Middle frontal gyrus (tissue), 1 donor: ENCODE measurements around the gene MRPL28.
A peak's percentile ranks its signal among the peaks of the same experiment; 100 is the strongest.
"Not testable (repeated sequence)": the region's sequence is repeated elsewhere in the genome, so short reads cannot be mapped to it uniquely, and the experiment has no call there.

ENCODE experiments used
- DNase-seq: peaks from one replicate; pipeline ENCODE4 v3.0.0-alpha.2; 2015; ENCODE audit warnings: low spot score; ENCODE audit errors: extremely low spot score

The MRPL28 gene

DNA sequence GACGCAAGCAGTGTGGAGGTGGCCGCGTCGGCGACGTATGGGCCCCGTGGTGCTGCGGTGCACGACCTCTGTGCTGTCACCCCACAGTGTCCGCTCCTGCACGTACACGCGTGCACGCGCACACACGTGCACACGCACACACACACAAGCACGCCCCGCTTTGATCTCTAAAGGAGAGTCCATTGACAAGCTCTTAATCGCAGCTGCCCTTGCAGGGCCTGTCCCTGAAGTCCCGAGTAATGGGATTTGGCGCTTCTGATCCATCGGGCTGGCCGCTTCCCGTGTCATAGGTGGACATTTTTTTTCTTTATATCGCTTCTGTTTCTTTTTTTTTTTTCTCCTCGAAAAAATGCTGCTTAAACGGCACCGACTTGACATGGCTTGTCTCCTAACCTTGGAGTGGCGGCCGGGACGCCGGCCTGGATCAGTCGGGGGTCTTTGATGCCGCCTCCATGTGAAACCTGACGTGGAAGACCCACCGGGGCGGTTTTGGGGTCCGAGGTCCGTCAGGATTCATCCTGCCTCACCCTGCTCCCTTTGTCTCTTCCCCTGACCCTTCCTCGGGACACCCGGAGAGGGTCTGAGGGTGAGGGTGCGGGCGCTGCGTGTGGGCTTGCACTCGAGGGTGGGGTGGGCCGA, 9.5 kb downstream of the MRPL28 start:
- no peak for DNase-seq

DNA sequence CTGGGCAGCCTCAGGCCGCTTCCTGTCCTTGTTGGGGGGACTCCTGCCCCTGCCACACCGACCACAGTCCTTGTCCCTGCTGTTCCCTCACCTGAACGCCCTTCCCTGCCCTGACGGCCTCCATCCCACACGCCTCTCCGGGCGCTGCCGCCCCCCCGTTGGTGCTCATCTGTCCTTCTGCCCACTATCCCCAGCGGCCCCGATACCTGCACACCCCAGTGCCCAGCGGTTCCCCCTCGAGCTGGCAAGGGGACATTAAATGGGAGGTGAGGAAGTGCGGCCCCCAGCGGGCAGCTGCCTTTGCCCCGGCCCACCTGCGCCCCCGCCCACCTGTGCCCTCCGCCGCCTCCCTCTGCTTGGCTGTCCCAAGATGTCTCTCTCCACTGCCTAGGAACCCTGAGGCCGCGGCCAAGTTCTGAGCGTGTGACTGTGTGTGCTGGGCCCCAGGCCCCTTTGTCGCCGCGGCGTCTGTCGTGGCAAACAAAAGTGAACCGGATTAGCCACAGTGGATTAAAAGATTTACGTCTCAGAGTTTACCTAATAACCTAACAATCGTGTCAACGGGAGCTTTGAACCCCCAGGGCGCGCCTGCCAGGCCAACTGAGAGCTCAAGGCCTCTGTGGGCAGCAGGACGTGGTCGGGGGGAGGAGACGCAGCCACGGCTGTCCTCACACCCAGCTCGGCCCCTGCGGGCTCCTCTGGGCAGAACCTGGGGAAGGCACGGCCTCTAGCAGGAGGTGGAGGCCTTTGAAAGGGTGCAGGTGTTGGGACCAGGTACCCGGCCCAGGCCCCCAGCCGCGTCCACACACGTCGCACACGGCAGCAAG, 10.3 kb downstream of the MRPL28 start:
- no peak for DNase-seq

DNA sequence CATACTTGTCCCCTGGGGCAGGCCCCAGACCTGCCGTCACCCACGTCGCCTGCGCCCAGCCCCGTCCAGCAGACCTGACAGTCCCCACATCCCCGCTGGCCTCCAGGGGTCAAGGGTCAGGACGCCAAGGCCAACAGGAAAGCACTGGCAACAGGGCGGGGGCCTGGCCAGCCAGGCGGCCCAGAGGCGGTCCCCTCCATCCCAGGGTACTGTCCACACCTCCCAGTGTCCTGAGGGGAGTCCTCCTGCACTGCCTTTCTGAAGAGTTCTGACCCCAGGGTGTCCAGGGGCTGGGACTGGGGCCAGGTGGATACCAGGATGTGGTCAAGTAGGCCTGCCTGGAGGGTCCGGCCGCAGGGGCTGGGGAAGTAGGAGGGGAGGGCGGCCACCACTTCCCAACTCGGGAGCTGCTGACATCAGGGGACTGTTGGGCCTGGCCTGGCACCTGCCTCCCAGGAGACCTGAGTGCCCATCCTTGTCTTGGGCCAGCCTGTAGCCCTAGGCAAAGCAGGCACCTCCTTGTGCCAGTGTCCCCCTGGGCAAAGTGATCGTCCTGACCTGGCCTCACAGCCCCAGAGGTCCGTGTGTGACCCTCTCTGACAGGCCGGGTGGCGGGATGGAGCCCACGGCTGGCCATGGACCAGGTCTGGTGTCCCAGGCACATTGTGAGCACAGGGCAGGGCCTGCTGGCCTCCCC, 11.1 kb downstream of the MRPL28 start:
- no peak for DNase-seq

DNA sequence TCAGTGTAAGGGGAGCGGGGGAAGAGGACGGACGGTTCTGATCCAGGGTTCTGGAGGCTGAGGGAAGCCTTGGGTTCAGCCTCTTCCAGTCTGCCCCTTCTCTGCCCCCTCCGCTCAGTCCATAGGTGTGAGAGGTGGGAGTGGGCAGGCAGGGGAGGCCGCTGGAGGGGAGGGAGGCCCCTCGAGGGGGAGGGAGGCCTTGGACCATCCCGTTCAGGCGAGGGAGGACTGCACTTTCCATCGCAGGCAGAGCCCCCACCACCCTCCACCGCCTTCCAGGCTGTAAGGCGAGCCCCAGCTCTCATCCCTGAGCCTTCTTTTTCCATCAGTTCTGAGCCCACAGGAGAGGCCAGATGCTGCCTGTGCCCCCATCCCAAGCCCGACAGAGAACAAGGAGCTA, 13.6 kb downstream of the MRPL28 start:
- DNase-seq, result no peak

DNA sequence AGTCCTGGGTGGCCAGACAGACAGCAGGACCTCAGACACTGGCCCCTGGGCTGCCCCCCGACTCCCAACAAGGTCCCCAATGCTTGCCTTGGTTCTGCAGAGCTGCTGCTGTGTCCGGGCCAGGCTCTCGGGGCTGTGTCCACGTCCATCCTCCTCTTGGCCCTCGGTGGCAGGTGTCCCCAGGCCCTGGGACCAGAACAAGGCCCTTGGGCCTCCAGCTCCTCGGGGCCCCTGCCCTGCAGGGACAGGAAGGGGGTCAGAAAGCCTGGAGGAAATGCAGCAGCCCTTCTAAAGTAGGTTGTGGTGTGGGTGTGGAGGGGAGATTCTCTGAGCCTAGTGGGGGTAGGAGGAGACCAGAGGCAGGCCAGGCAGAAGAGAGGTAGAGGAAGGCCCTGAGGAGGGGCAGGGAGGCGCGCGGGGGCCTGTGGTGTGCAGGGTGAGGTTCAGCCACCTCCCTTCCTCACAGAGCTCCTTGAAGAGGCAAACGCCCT, 15.3 kb downstream of the MRPL28 start:
- no peak for DNase-seq

DNA sequence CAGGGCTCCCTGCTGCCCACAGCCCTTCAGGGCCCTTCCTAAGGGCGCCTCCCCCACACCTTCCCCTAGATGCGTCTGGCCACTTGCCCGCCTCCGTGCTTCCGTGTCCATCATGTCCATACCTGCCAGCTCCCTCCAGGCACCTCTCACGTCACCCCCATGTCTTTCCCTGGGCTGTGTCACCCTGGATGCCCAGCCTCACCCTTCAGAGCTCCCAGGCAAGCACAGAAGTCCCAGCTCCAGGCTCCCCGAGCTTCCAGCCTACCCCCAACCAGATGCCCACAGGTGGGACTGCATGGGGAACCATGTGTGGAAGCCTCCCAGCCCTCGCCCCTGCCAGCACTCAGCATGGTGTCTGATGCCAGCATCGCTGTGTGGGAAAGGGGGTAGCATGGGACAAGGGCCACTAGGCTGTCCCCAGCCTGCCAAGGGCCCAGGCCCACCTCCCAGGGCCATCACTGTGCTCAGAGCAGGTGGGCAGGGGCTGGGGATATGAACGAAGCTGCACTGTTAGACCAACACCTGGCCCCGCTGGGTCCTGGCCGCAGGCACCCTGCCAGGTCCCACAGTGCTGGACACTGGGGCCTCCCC, 16.0 kb downstream of the MRPL28 start:
- no peak for DNase-seq

DNA sequence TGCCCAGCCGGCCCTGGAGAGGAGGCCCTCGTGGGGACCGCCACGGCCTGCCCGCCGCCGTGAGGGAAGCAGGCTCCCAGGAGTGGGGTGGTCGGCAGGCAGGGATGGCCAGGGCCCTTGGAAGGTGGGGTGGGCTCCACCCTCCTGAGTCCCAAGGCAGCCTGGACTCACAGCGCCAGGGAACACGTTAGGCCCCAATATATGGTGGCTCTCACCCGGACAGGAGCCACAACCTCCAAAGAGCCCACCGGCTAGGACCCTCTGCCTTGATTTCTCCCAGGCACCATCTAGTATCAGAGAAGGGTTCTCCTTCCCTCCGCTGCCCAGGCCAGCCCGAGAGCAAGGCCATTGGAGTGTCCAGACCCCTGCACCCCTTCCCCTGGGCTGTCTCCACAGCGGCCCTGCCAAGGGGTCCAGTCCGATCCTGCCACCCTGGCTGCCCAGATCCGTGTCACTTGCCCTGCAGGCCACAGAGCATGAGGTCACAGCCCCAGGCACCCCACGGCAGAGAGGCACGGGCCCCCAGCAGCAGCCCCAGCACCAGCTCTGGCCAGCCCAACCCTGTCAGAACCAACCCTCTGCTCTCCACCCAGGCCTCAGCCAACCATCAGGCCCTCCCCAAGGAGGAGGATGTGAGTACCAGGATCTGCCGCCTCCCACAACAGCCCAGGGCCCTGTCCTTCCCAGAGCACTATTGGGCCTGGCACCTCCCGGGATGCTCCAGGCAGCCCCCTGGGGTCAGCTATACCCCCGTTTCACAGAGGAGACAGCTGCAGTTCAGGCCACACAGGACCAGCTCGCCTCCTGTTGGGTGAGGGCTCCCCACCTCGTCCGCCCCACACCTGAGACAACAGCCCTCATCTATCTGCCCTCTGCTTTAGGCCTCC, 16.7 kb downstream of the MRPL28 start:
- DNase-seq, result no peak

DNA sequence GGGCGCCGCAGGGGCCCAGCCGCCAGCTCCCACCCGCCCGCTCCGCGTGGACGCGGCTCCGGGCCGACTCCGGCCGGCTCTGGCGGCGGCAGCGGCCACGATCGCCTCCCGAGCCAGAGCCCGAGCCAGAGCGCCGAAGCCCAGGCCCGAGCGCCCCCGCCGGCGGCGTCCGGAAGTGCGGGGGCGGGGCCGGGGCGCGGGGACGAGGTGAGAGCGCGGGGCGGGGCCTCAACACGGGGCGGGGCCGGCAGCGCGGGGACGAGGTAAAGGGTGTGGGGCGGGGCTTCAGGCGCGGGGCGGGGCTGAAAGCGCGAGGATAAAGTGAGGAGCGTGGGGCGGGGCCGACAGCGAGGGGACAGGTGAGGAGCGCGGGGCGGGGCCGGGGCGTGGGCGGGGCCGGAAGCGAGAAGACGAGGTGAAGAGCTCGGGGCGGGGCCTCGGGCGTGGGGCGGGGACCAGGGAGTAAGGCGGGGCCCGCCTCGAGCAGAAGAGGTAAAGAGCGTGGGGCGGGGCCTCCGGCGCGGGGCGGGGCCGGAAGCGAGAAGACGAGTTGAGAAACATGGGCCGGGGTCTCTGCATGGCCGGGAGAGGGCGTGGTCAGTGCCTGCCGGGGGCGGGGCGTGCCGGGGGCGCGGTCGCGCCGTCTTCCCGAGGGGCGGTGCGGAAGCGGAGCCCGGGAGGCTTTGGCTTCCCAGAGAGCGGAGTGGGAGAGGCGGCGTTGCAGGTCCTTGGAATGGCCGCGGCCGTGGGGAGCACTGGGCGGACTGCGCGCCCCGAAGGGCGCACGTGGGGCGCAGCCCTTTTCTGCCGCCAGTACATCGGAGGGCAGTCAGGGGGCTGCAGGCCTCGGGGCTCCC, 17.6 kb downstream of the MRPL28 start, which contains the start of gene AXIN1:
AXIN1 (minus strand) TSS at position 177 of the 857 bp plus-strand sequence. CDS start 5,698 bp downstream, outside the sequence.
- DNase-seq, result peak; percentile 79

DNA sequence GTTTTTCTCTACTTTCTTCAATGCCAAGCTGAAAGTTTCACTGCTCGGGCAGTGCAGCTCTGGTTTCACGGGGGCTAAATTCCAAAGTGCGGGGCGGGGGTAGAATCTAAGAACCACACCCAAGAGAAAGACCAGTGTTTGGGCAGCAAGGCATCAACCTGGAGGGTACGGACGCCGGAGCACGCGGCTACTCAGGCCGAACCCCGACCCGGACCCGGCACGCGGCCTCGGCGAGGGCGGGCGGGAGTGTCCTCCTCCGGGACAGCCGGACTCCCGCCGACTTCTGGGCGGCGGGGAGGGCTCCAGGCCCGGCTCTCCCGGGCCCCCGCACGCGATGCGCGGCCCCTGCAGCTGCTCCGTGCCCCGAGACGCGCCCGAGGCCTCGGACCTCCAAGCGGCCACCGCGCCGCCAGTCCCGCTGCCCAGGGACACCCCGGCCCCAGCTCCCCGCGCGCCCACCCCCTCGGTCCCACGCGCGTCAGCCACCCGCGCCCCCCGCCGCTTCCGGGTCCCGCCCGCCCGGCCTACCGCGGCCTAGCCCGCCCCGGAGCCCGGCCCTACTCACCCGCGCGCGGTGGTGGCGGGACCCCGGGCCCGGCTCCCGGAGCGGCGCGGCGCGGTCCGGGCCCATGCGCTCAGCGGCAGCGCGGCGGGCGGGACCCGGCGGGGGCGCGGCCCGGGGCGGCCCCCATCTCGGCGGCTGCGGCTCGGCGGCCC, 18.4 kb downstream of the MRPL28 start:
- no peak for DNase-seq

DNA sequence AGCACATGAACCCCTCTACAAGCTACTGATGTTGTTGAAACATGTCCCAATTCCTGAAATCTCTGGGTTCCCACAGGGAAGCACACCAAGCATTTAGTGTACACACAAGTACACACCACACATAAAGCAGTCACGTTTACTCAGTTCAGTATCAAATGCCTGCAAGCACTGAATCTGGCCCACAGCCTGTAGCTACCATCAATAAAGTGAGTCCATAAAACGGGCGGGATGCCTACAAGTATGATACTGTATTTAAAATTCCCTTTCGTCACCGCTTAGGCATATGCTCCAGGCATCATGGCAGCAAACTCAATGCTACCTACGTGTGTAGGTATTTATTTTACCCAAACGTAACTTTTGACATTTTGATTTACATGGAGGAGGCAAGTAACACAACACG, 20.1 kb downstream of the MRPL28 start:
- DNase-seq, result no peak

DNA sequence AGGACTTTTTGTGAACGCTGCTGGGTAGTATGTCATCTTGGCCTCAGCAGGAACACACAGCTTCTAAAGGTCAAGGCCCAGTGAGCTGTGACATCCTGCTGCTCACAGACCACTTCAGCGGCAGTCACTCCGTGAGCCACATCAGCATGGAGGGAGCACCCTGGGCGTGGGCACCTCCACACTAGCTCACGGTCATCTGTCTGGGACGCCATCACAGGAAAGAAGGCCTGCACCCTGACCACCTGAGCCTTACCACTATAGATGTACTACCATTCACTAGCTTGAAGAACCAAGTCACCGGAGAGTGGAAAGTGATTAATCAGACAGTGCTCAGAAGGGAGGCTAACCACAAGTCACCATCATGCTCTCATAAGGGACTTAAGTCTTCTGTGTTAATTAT, 21.1 kb downstream of the MRPL28 start:
- no peak for DNase-seq

DNA sequence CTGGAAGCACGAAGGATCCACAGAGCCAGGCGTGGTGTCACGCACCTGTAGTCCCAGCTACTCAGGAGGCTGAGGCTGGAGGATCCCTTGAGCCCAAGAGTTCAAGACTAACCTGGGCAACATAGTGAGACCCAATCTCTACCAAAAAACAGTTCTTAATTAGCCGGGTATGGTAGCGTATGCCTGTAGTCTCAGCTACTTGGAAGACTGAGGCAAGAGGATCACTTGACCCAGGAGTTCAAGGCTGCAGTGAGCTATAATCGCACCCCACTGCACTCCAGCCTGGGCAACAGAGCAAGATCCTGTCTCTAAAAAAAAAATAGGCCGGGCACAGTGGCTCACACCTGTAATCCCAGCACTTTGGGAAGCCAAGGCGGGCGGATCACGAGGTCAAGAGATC, 21.8 kb downstream of the MRPL28 start:
- not testable (repeated sequence) for DNase-seq

DNA sequence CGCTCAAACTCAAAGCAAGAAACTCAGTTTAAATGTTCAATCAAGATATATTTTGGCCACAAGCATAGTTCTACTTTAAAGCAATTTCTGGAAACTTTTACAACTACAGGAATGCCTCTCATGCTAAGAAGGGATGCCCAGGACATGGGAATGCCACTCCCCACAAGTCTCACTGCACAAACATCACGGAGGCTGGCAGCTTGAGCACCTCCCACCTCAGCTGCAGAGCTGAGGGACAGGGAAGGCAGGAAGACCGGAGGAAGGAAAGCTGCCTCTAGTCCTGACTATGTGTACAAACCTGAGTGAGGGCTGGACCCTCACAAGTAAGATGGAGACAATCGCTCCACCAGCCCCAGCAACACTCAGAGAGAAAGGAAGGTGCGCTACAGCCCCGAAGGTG, 23.1 kb downstream of the MRPL28 start:
- DNase-seq, result no peak

DNA sequence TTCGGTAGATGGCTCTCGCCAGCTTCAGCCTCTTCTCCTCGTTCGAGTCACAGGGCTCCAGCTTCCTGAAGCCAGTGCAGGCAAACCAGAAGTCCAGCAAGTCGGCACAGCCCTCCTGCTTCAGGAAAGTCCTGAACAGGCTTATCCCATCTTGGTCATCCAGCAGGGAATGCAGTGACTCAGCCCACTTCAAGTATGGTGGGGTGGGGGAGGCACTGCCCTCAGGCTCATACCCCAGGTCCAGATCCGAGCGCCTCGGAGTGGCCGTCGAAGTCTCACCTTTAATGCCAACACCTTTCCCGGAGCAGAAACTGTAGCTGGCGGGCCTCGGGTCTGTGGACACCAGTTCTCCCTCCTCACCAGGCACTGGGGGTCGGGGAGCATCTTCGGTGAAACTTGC, 23.8 kb downstream of the MRPL28 start:
- no peak for DNase-seq

DNA sequence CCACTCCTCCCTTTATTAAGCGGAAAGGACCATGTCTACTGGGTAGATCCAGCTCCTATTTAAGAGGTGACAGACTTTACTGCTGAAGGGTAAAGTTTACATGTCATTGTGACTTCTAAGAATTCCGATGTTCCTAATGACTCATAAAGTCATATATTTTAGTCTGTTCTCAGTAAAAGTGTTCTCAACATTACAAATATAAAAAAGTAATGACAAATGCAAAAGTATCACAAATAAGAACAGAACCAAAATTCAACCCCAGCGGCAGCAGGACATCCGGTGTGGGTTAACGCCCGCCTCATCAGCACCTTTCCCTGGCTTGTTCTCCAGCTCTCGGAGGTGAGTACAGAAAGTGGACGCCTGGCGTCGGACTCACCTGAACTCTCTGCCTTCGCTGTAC, 24.6 kb downstream of the MRPL28 start:
- no peak for DNase-seq

DNA sequence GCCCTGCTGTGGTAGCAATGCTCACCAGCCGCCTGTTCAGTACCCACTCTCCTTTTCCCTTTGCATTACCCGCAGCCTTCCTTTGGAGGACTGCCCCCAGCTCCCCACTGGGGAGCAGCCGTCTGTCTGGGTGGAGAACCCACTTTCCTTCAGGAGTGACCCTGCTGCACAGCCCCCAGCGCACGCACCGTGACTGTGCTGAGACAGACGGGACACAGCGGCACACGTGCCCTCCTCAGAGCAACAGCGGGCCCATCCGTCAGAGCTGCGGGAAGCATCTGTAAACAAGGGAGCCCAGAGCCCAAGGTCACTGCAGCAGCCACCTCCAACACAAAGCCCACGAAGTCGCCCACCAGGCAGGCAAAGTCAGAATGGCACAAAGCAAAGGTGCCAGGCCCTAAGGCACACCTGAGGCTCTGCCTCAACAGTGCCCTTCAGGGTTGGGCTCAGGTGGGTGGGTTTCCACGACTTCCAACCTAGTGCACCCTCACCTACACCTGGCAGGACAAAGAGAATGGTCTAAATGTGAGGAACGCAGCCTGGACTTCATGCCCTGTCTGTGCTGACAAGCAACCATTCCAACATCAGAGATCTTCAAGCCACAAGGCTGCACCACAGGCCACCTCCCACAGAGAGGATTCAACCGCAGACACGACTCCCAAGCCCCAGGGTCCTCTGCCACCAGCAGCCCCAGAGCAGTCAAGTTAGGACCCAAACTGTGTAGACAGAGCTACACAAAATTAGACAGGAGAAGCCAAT, 27.7 kb downstream of the MRPL28 start:
- no peak for DNase-seq

DNA sequence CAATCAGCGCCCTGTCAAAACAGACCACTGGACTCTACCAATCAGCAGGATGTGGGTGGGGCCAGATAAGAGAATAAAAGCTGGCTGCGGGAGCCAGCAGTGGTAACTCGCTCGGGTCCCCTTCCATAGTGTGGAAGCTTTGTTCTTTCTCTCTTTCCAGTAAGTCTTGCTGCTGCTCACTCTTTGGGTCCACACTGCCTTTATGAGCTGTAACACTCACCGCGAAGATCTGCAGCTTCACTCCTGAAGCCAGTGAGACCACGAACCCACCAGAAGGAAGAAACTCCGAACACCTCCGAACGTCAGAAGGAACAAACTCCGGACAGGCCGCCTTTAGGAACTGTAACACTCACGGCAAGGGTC, 28.4 kb downstream of the MRPL28 start:
- DNase-seq, result not testable (repeated sequence)
